HG03066 (cell line): Measurements from ENCODE around the gene TTC27.
"Not testable (repeated sequence)": the region's sequence is repeated elsewhere in the genome, so short reads cannot be mapped to it uniquely, and the experiment has no call there.

ENCODE experiments used
- ATAC-seq: cut with Tn5 transposase; IDR thresholded peaks from one replicate; pipeline ENCODE4 v1.9.1; 2021; ENCODE audit warnings: low read depth; ENCODE audit not compliant: unreplicated experiment

Gene TTC27

DNA sequence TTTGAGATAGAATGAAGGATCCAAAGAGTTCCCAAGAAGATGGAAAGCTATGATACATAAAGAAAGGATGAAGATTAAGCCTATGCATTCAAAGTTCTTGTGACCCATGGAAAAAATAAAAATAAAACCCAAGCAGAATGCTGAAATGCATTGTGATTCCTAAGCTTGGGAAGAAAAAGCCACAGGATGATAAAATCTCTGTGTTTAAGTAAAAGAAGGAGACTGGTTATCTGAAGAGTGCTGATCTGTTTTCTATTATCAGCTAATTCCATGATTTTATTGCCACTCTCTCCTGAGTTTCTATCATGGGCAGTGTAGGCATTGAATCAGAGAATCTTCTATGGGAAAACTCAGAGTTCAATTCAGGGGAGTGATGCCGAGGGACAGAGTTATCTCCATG is 215.8 kb downstream of the TTC27 start:
- ATAC-seq = no peak

GRCh38 chr2:32844253-32844652 is 216.4 kb downstream of the TTC27 start:
- ATAC-seq = no peak

- not testable (repeated sequence) for ATAC-seq
Observed at GRCh38 chr2:32846274-32846673, 218.4 kb downstream of the TTC27 start.

- no peak for ATAC-seq
Observed at GRCh38 chr2:32847734-32848133, 219.9 kb downstream of the TTC27 start.

DNA sequence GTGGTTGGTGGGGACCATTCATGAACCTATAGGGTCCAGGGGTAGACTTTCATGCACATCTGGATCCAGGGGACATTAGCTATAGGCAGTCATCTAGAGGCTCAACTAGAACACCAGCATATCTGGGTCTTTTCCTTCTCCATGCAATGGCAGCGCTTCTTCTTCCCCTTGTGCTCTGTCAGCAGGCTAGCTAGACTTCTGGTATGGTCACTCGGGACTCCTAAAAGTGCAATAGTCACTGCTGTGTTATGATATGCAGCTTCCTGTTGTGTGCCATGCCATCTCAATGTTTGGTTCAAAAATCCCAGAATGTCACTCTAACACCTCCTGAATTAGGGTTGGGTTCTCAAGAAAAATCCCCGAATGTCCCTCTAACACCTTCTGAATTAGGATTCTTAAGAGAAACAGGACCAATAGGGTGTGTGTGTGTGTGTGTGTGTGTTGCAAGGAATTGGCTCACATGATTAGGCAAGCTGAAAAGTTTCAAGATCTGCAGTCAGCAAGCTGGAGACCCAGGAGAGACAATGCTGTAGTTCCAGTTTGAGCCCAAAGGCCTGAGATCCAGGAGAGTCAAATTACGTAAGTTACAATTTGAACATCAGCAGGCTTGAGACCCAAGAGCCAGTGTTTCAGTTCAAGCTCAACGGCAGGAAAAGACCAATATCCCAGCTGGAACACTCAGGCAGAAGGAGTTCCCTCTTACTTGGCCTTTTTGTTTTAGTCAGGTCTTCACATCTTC is 221.8 kb downstream of the TTC27 start:
- ATAC-seq = no peak

GRCh38 chr2:32851777-32852439 is 224.1 kb downstream of the TTC27 start:
- no peak for ATAC-seq

DNA sequence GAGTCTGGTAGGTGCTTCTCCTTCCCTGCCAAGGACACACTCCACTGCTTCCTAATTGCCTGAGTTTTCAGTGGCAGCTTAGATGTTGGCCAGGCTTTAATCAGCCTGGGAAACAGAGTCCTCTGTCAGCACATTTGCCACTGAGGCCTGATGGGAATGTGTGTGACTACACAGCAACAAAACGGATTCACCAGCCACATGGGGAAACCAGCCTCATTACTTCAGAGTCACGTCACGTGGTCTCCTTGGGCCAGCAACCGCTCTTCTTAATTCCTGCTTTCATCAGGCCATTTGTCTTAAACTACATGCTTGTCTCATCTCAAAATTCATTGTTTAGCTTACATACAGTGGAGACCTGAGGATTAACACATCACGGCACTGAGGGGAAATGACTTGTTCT is 225.0 kb downstream of the TTC27 start:
- no peak for ATAC-seq

DNA sequence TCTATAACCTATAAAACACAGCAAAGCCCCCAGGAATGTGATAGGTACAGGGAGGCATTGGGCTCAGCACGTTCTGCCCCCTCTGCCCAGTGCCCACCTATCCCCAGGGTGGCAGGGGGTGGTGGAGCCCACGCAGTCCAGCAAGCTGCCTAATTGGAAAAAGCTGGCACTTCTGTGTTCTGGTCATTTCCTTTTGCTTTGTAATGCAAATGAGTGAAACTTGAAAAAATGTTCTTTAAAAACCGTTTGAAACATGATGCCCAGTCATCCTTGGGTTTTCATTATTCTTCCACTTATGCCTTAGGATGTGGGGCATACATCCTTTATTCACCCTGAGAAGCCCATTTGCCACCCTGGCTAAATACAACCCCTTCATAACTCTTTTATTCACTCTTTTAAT is 229.0 kb downstream of the TTC27 start:
- ATAC-seq = no peak

DNA sequence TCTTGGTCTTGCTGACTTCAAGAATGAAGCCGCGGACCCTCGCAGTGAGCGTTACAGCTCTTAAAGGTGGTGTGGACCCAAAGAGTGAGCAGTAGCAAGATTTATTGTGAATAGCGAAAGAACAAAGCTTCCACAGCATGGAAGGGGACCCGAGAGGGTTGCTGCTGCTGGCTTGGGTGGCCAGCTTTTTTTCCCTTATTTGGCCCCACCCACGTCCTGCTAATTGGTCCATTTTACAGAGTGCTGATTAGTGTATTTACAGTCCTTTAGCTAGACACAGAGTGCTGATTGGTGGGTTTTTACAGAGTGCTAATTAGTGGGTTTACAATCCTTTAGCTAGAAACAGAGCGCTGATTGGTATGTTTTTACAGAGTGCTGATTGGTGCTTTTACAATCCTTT is 230.9 kb downstream of the TTC27 start:
- ATAC-seq = no peak

DNA sequence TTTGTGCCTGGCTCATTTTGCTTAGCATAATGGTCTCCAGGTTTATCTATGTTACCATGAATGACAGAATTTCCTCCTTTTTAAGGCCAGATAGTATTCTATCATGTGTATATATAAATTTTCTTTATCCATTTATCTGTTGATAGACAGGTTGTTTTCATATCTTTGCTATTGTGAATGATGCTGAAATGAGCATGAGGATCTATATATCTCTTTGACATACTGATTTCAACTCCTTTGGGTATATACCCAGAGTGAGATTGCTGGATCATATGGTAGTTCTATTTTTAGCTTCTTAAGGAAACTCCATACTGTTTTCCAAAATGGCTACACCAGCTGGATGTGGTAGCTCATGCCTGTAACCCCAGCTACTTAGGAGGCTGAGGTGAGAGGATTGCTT is 232.5 kb downstream of the TTC27 start:
- ATAC-seq = no peak

DNA sequence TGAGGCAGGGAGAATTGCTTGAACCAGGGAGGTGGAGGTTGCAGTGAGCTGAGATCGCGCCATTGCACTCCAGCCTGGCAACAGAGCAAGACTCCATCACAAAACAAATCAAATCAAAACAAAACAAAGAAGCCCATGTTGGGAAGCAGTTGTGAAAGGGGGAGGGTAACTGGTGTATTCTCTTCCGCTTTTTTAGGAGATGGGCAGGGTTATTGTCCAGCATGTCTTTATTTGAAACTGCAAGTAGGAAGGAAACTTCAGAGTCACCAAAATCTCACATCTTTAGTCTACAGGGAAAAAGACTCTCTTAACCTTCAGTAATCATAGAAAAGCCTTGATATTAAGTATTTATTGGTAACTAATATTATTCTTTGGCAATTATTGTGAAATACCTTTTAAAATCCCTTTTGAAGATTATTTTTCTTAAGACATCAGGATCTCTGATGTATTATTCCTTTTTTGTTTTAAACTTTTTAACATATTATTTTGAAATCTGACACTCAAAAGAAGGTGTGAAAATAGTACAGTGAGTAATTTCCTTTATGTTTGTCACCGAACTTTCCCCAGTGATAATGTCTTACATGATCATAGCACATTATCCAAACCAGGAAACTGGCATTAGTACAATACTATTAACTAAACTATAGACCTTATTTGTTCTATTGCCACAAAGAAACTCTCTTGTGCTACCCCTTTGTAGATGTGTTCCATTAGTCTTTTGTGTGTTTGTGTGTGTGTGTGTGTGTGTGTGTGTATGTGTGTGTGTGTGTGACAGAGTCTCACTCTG is 234.6 kb downstream of the TTC27 start:
- ATAC-seq = no peak

- ATAC-seq = no peak
Observed at GRCh38 chr2:32863326-32863725, 235.5 kb downstream of the TTC27 start.

GRCh38 chr2:32863803-32864202 is 236.0 kb downstream of the TTC27 start:
- ATAC-seq = no peak

- no peak for ATAC-seq
Observed at GRCh38 chr2:32864334-32865111, 236.7 kb downstream of the TTC27 start.

GRCh38 chr2:32865399-32866068 is 237.7 kb downstream of the TTC27 start:
- ATAC-seq = no peak

GRCh38 chr2:32866462-32866861 is 238.6 kb downstream of the TTC27 start:
- ATAC-seq = not testable (repeated sequence)
